T-helper 9 cell (primary cell): Measurements from ENCODE around the gene DHX30.

ENCODE experiments used
- DNase-seq: peaks from one replicate; pipeline ENCODE4 v3.0.0-alpha.2; 2020

The DHX30 gene

DNA sequence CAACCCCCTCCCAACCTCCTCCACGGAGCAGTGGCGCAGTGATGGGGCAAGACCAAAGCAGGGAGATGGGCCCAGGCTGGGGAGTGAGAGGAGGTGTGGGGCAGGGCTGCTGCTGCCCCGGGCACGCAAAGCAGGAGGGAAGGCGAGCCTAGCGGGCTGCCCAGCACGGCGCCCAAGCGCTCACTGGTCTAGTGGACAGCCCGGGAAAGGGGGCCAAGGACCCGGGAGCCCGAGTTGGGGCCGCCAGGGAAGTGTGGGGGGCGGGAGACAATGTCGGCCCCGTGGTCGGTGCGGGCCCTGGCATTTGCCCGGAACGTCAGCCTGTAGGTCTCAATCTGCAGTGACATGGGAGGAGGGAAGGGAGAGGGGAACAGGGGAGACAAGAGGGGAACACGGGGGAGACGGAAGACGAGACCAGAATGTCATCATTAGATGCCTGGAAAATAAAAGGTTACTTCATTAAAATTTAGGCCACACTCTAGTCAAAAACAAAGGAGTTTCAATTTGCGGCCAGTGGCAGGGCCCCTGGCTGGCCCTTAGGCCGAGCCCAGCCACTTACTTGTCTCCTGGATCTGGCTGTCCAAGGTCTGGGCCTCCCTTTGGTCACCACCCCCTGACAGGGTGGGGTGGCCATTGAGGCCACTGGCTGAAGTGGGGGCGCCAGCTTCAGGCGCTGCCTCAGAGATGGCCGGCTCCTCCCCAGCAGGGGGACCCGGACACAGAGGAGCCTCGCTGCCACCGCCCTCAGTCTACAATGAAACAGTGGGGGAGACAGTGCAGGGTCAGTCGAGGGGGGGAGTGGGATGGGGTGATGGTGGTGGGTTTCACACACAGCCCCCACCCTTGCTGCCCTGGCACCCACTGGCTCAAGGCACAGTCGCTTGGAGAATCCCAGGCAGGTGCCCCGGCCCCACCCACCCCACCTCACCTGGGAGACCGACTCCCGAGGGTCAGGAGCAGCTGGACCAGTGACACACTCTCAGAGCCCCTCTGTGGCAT, 50.0 kb downstream of the DHX30 start:
- DNase-seq: no peak

DNA sequence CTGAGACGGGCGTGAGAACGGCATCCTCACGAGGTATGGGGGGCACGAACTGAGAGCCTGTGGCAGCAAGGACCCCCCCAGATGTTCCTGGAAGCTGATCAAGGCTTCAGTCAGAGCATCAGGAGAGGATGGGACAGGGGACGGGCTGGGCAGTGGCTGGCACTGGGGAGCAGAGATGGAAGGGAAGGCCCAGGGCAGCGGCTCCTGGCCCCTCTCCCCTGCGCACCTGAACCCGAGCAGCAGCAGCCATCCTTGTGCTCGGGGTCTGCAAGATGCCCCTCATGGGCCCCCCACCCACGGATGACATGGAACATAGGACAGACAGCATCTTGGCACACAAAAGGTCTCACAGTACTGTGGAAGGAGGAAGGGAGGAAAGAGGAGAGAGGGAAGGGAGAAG, 51.3 kb downstream of the DHX30 start:
- no peak for DNase-seq

DNA sequence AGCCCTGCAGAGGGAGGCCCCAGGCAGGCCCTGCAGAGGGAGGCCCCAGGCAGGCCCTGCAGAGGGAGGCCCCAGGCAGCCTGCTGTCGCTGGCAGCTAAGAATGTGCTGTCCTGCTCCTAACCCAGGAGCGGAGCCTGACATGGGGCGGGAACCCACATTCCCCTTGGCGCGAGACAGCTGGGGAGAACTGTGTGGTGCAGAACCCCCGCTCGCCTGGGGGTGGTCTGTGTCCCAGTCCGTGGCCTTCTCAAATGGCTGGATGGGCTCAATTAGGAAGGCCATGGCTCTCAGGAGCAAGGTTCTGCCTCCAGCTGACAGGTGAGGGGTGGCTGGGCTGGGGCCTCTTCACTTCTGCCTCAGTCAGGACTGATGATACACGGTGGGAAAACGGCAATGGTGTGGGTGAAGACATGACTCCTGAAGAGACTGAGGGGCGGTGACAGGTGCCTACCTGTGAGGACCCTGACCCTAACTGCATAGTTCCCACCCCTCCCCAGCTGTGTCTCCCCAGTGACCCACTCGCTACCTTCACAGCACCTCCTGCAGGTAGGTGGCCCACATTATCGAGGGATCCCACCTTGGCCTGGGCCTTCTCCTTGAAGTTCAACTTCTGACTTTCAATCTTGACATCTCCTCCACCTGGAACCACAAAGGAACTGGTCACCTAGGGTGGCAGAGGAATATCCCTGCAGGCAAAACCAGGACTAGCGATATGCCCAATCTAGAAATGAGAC, 52.0 kb downstream of the DHX30 start:
- DNase-seq: no peak

DNA sequence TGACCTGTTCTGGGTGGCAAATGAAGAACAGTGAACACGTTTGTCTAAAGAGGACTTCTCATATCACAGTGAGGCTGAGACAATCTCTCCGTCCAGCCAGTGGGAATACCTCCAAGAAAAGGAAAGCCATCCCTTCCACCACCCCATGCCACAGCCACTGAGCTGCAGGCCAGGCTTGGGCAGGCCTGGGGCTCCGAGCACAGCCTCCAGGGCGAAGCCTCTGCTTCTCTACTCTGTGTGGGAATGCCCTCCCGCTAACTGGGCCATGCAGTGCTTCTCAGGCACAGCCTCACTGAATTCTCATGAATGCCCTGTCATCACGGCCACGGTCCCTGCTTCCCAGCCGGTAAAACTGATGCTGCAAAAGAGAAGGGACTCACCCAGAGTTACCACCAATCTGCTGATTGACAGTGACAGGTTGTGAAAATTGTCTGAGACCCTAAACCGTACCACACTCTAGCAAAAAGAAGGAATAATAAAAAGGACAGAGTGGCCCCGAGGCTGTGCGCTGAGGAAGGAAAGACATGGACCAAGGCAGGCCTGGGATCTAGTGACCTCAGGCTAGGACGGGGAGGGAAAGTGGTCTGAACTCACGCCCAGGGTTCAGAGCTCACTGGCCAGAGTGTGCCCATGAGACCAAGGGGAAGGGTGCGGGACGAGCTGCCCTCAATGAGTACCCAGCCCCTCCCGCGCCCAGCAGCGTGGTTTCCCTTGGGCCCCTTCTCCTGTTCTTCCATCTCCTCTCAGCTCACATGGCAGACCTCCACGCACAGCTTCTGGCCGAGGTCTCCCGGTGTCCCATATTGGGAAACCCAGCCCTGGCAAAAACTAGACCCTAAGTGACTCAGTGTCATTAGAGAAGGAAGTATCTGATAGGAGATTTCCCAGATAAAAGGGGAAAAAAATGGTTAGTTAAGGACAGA, 52.8 kb downstream of the DHX30 start:
- DNase-seq: no peak

DNA sequence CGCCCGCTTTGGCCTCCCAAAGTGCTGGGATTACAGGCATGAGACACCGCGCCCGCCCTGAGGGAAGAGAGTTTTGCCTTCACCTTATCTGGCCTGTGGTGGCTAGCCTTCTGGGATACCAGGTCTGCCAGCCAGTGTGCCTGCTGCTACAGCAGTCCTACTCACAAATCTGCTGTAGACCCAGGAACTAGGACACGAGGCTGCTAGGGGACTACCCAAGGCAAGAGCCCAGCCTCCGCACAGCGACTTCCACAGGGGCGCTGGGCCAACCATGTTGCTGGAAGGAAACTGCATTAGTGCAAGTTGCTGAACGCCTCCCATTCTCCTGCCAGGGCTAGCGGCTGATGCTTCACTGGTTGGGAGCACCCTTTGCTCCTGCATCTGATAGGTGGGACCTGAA, 53.7 kb downstream of the DHX30 start:
- DNase-seq: no peak

DNA sequence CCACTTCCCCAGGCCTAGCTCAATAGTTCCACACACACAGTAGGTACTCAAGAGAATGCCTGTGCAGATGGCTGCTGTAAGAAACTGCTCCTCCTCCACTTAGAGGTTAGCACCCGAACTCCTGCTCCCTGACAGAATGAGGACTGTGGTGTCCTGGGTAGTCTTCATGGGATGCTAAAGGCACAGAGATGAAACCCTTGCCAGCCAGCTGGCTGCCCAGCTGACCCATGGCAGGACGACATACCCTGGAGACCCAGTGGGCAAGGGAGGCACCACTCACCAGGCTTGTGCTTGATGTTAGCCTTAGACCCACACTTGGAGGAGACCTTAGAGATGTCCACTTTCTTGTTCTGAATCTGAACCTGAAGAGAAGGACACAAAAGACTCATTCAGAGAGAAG, 54.2 kb downstream of the DHX30 start:
- no peak for DNase-seq

DNA sequence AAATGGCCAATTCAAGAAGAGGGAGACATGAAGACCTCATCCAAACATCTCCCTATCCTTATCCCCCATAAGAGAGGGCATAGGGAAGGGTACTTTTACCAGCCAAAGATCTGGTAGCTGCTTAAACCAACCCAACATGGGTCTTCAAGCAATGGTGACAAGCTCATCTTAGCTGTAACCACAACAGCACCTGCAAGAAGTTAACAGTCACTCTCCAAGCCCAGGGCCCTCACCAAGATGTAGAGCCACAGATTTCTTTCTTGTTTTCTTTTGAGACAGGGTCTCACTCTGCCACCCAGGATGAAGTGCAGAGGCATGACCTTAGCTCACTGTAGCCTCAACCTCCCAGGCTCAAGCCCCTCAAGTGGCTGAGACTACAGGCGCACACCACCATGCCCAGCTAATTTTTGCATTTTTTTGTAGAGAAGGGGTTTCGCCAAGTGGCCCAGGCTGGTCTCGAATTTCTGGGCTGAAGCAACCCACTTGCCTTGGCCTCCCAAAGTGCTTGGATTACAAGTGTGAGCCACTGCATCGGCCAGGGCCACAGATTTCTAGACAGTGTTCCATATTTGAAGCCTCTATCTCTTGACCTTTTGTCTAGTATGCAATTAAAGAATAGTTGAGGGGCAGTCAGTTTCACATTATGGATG, 57.1 kb downstream of the DHX30 start:
- DNase-seq: no peak

DNA sequence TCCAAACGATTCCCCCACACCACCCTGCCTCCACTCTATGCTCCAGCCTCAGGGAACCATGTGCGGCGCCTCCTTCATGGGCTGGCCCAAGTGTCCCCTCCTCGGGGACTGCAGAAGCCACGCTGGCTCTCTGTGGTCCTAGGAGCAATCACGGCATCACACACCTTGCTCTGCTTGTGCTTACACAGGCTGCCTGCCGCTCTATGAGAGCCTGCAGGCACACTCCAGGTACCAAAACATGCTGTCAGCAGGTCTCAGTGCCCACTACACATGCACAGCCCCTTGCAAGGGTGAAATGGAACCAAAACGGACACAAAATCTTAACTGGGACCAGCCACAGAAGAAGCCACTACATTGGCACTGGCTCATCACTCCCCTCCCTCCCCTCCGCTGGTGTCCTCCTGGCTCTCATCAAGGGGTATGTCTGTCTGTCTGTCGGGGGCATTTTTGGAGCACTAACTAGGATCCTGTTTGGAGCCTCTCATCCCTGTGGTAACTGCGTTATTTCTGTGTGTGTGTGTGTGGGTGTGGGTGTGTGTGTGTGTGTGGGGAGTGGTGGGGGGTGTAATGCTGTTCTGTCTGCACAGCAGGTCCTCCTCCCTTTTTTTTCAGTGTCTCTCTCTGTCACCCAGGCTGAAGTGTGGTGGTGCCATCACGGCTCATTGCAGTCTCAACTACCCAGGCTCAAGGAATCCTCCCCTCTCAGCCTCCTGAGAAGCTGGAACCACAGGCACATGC, 60.6 kb downstream of the DHX30 start:
- DNase-seq: no peak

DNA sequence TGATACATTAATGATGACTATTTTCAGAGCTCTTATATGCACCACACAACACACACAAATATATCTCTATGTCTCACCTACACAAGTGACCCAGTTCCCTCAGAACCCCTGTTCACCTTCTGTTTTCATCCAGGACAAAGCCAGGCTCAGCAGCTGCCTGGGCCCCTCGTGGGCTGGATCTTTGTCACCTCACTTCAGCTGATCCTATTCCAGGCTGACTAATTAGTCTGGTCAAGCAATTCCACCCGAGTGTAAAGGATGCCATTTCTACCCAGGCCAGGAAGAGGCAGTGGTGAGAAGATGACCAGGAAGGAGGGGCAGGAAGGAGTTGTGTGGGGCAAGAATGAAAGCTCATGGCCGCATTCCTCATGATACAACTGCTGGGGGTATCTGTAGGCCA, 62.3 kb downstream of the DHX30 start:
- DNase-seq: no peak

DNA sequence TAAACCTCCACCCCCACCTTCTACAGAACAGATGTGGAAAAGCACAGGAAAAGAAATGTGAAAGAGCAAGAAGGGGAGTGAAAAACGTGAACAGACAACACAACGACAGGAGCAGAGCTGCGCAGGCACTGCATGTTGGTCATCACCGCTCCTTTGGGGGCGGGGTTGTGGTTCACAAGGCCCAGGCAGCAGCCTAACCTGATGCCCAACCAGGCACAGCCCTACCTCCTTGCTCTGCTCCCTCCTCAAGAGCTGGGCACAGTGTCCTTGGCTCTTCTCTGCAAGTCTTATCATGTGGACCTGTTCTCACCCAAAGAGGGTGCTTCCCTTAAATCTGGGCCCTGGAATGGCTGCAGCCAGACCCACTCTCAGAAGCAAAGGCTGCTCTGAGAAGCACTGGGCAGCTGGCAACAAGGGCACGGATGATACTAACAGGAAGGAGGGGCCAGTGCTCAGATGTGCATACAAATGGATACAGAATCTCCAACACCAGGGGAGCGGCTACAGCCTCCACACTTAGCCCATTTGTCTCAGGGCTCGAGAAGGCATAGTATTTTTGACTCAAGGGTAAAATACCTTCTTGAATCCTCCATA, 64.6 kb downstream of the DHX30 start:
- no peak for DNase-seq

DNA sequence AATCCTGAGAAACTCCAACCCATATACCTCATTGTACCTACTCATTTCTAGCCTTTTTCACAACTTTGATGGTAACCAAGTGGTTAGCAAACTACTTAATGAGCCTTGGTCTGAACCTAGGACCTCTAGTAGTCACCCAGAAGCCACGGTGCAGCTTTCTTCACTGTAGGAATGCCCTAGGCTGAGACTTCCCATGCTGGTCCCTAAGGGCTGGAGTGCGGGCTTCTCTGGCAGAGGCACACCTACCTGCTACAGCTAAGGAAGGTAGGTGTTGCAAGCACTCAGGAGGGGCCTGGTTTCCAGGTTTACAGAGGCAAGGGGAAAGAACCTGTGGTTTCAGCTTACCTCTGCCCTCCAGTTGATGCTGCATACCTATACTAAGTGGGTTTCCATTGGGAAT, 65.4 kb downstream of the DHX30 start:
- DNase-seq: no peak

DNA sequence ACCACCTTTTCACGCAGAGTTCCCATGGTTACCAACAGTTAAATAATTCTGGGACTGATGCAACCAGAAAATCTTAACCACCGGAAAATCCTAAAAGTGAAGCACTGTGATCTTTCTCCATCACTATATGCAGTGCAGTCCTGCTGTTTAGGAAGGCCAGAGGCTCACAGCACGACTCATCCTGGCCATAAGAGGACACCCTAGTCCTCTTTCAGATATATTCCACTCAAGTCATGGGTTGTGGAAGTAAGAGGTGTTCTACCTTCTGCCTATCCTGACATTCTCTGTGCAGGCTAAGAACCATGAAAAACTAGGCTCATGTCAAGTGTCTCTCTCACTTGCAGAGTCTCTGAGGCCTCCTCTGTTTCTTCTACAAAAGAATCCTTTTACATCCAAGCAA, 67.2 kb downstream of the DHX30 start:
- DNase-seq: no peak

DNA sequence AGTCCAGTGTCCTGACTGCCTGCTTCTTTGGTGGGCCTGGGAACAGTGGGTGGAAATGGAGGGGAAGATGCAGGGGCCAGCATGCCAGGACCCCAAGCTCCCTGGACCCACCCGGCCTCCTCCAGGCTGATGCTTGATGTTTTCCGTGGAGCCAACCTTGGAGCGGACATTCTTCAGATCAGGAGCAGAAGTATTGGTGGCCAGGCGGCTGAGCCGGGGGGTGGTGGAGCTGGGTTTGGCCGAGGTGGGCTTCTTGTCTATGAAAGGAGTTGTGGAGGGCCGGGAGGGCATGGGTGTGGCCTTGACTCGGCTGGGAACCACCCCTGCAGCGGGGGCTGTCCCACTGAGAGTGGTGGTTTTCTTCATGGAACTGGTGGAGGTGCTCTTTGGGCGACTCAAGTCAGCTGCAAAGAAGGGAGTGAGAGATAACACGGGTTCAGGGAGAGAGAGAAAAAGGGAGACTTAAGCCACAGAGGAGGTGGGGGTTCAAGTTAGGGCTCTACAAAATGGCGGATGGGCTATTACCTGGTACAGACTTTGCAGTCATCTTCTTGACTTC, 67.8 kb downstream of the DHX30 start:
- DNase-seq: no peak

DNA sequence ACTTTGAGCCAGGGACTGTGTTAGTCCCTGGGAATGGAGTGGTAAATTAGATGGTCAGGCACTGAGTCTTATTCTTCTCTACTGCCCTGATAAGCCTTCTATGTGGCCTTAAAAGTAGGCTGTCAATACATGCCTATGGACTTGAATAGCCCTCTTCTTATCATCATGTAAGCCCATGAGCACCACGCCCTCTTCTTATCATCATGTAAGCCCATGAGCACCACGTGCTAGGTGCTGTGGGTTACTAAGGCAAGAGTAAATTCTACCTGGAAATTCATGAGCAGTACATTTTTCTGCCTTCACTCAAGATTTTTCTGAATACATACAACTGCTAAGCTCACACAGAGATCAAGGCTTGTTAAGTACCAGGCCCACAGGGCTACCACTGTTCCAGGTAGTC, 68.5 kb downstream of the DHX30 start:
- no peak for DNase-seq

DNA sequence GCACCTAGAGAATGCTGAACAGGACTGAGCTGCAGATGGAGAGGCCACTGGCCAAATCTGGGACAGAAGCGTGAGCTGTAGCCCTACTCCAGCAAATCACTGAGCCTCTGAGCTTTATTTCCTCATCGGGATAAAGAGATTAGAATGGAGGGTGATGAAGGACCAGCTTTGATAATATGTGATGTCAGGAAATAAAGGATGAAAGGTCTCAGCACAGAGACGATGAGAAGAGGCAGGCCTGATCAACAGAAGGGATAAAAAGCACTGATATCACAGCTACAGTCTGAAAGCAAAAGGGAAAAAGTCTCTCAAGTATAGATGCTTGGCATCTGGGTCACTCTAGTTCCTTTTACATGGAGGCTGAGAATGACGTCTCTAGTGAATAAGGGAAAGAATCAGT, 70.0 kb downstream of the DHX30 start:
- DNase-seq: no peak

DNA sequence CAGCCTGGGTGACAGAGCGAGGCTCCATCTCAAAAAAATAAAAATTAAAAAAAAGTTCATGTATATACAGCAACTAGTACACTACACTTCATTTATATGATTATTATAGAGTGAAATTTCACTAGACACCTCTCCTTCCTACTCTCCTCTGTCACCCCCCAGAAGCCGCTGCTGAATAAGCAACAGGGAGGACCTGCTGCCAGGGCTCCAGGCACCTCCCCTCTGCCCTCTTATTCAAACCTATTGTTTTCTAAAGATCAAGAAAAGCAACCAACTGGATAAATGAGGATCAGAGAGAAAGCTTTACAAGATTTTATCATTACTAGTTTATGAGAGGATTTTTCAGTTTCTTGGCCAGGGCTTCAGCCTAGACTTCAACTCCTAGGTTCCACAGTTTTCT, 71.5 kb downstream of the DHX30 start:
- no peak for DNase-seq

DNA sequence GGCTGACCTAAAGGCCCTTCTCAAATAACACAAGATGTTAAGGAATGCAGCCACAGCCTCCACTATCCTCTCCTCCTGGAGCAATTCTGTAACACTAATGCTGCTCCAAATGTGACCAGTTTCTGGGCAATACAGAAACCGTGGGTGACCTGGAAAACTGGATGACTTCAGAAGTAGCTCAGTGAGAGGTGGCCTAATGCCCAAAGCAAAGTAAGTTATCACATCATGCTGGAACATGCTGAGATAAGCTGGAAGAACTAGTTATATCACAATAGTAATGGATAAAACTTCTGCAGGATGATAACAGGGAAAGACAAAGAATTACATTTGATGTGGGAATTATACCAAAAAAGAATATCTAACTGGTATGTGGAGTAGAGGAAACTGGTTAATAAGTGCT, 72.0 kb downstream of the DHX30 start:
- no peak for DNase-seq

DNA sequence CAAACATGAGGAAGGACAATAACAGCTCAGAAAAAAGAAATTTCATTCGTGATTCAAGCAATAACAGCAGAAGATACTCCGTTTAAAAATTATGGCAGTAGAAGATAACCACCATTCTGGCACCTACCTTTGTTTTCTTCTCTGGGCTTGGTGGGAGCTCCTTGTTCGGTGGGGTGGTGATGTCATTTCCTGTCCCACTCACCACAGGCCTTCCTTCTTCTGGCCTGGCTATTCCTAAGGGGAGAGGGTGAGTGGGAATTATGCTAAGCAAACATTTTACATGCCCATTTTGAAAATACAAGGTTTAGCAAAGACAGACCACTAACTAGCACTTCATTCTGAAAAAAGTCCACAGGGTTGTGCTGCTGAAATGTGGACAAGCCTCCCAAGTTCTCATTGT, 74.4 kb downstream of the DHX30 start:
- DNase-seq: no peak

DNA sequence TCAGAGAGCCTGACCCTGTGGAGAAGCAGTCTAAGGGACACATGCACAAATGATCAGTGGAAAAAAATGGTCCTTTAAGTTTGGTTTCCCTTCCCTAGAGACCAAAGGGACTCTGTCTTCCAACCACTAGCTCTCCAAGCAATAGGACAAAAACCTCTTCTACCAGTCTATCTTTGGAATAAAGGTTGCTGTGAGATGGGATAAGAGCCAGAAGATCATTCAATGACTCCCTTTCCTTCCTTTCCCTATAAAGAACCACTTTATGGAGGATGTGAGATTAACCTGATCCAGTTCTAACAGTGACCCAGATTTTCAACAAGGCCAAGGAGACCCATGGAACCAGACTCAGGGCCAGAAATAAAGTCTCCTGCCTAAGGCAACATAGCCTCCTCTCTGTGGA, 74.8 kb downstream of the DHX30 start:
- DNase-seq: no peak

DNA sequence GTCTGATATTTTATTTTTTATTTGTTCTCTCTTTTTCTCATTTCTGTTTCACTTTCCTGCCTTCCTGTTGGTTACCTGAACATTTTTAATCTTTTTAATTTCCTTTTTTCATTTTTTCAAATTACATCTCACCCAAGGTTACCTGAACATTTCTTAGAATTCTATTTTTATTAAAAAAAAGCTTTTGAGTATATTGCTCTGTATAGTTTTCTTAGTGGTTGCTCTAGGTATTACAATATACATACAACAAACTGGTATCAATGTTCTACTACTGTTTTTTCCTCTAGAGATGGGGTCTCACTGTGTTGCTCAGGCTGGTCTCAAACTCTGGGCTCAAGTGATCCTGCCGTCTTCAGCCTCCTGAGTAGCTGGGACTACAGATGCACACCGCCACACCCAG, 79.4 kb downstream of the DHX30 start:
- no peak for DNase-seq

DNA sequence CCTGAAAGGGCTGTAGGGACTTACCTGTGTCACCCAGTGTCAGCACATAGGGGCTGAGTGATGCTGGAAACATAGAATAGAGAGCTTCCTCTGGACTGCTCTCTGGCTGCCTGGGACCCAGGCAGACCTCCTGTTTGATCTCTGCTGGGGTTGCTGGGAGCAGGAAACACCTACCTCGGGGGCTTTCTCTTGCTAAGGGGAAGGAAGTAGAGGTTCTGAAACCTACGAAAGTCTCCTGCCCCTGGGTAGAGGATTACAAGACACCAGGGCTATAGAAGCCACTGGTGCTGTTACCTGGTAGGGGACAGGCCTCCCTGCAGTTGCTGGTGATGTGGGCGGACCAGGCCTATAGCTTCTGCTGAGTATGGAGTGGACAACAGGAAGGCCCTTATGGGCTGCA, 81.7 kb downstream of the DHX30 start:
- no peak for DNase-seq
